Vagina (tissue), 2 donors: Measurements from ENCODE around the gene RUVBL2. TPM values are rescaled to one million over a fixed set of nuclear protein-coding genes. Genes with fewer than 3 reads are reported as not detected.

ENCODE experiments used
- DNase-seq, 2 donors: peaks; one replicate each; pipeline ENCODE4 v3.0.0-alpha.2; 2017; ENCODE audit errors: extremely low spot score in 2 of 2
- H3K27ac ChIP-seq: fragments of 200-600 bp; sonication (generic); one replicate; pipeline ENCODE4 v1.5.1; 2019
- H3K27me3 ChIP-seq: fragments of 200-600 bp; sonication (generic); one replicate; pipeline ENCODE4 v1.5.1; 2019
- H3K36me3 ChIP-seq, 2 donors: fragments of 200-600 bp; sonication (generic); one replicate each; pipeline ENCODE4 v1.5.1; 2017 to 2019
- H3K4me1 ChIP-seq: fragments of 200-600 bp; sonication (generic); one replicate; pipeline ENCODE4 v1.5.1; 2019
- H3K4me3 ChIP-seq, 2 donors: fragments of 200-600 bp; sonication (generic); 1 replicate in 1 of 2; 2 replicates in 1 of 2; pipeline ENCODE4 v1.5.1; 2016 to 2019
- H3K9me3 ChIP-seq: fragments of 200-600 bp; sonication (generic); one replicate; pipeline ENCODE4 v1.5.1; 2019
- CTCF ChIP-seq, 3 experiments: fragments of 450-650 bp in 2 of 3; fragments of 200-600 bp in 1 of 3; sonication (generic) in 1 of 3; IDR thresholded peaks; one replicate each; pipeline ENCODE4 v1.5.1; 2017 to 2019; ENCODE audit warnings: antibody characterized with exemption in 3 of 3, mild to moderate bottlenecking in 2 of 3, moderate library complexity in 2 of 3
- POLR2A ChIP-seq, 2 donors: fragments of 450-650 bp; IDR thresholded peaks; one replicate each; pipeline ENCODE4 v1.6.1; 2017; ENCODE audit warnings: antibody characterized with exemption in 2 of 2, mild to moderate bottlenecking in 2 of 2, moderate library complexity in 2 of 2
- POLR2AphosphoS5 ChIP-seq, 2 donors: sonication (generic); formaldehyde crosslinking; IDR thresholded peaks; one replicate each; pipeline ENCODE4 v1.9.0; 2017; ENCODE audit warnings: antibody characterized with exemption in 2 of 2, mild to moderate bottlenecking in 2 of 2, low read depth in 1 of 2; ENCODE audit not compliant: insufficient read depth in 1 of 2
- intact Hi-C: fragments of 100-400 bp; cut with DNase I; formaldehyde crosslinking; loops from one replicate; pipeline ENCODE4 v1.15.1; 2023
- total RNA-seq: library from RNA; depleted of rRNA; stranded (reverse); fragments of >200 nt; gene quantifications from one replicate; pipeline ENCODE4 v1.2.3, GENCODE V29; 2016

Gene RUVBL2
- total RNA-seq, 1 donor from 2014 or later: 100 TPM

GRCh38 chr19:48963371-48964204 is 30.1 kb upstream of the RUVBL2 start:
- no peaks in the 10 kb centered on the region for H3K27me3 ChIP-seq
- TF ChIP-seq CTCF (IDR thresholded peaks at IDR 0.05) (no peak), POLR2AphosphoS5 (IDR thresholded peaks at IDR 0.05; ENCODE audit: insufficient read depth in 1 of 2, low read depth in 1 of 2) (peak; percentile 81 to 94), POLR2A (IDR thresholded peaks at IDR 0.05) (peak in 1 of 2 donors; percentile 51)
- intact Hi-C loops: loop anchor here (10.0 kb wide), 2 partner anchors 89 to 329 kb away; partner anchors contain the start of genes DBP and PPP1R15A
- DNase-seq: peak in 1 of 2 donors; percentile 93
- peaks cover 0 to 8% of the 10 kb centered on the region in 2 donors for H3K36me3 ChIP-seq
- peak overlapping the region; percentile 72 to 87 for H3K4me3 ChIP-seq
- H3K27ac ChIP-seq: peak overlapping the region; percentile 96
- H3K9me3 ChIP-seq: no peaks in the 10 kb centered on the region
- H3K4me1 ChIP-seq: peaks cover 49% of the 10 kb centered on the region

DNA sequence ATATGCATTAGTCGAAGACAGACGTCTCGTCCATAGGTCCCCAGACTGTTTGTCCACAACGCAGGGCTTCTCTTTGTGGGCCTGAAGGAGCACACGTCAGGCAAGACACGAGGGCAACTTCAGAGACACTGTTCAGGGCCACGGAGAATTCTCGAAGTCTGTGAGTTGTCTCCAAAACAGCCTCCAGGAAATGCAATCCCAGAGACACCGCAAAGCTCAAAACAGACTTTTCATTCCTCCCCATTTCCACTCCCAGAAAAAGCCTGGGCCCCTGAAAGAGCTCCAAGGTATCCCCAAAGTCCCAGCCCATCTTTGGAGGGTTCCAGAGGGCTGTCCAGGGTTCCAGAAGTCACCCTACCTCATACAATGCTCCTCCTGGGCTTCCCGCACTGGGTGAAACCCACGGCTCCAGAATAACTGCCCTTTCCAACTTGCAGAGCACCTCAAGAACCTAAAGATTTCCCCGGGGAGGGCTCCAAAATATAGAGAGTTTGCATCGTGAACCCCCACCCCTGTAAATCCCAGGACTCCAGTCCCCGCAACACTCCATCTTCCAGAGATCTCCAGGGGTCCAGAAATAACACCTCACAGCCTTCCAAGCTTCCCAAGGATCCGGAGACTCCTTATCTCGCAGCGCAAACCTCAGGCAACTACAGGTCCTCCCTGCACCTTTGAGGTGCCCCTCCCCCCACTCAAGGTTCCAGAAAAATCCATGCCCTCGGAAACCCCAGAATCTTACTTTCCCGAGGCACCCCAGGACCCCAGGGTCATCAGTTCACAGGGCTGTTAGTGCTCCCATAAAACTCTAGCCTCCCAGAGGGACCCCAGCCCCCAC is 29.3 kb upstream of the RUVBL2 start:
- Histone ChIP-seq H3K9me3 (no peaks in the 10 kb centered on the region), H3K27ac (peak overlapping the region; percentile 96), H3K4me3 (peak overlapping the region; percentile 72 to 87), H3K4me1 (peaks cover 49% of the 10 kb centered on the region), H3K36me3 (peaks cover 0 to 16% of the 10 kb centered on the region in 2 donors), H3K27me3 (no peaks in the 10 kb centered on the region)
- intact Hi-C loops: loop anchor here (10.0 kb wide), 2 partner anchors 90 to 330 kb away; partner anchors contain the start of genes DBP and PPP1R15A
- peak in 1 of 2 donors; percentile 89 for DNase-seq
- TF ChIP-seq POLR2AphosphoS5 (IDR thresholded peaks at IDR 0.05; ENCODE audit: insufficient read depth in 1 of 2, low read depth in 1 of 2): no peak
- no peak for TF ChIP-seq CTCF (IDR thresholded peaks at IDR 0.05)
- no peak for TF ChIP-seq POLR2A (IDR thresholded peaks at IDR 0.05)

- Histone ChIP-seq H3K36me3 (peaks cover 0 to 24% of the 10 kb centered on the region in 2 donors), H3K9me3 (no peaks in the 10 kb centered on the region), H3K4me1 (peaks cover 49% of the 10 kb centered on the region), H3K4me3 (peak within 1 kb of the TSS; percentile 72 to 87), H3K27me3 (no peaks in the 10 kb centered on the region), H3K27ac (peak within 1 kb of the TSS; percentile 96)
- peak in 1 of 2 donors; percentile 99 for DNase-seq
- TF ChIP-seq POLR2A (IDR thresholded peaks at IDR 0.05) (peak; percentile 43 to 100), POLR2AphosphoS5 (IDR thresholded peaks at IDR 0.05; ENCODE audit: insufficient read depth in 1 of 2, low read depth in 1 of 2) (peak; percentile 78 to 100), CTCF (IDR thresholded peaks at IDR 0.05) (no peak)
- intact Hi-C loops: loop anchor here (10.0 kb wide), 2 partner anchors 90 to 330 kb away; partner anchors contain the start of genes DBP and PPP1R15A
These were observed 28.5 kb upstream of the RUVBL2 start, which contains the start of gene FTL for GRCh38 chr19:48965040-48965805. FTL (plus strand) TSS chr19:48965309; CDS start chr19:48965508, 199 bp downstream.

DNA sequence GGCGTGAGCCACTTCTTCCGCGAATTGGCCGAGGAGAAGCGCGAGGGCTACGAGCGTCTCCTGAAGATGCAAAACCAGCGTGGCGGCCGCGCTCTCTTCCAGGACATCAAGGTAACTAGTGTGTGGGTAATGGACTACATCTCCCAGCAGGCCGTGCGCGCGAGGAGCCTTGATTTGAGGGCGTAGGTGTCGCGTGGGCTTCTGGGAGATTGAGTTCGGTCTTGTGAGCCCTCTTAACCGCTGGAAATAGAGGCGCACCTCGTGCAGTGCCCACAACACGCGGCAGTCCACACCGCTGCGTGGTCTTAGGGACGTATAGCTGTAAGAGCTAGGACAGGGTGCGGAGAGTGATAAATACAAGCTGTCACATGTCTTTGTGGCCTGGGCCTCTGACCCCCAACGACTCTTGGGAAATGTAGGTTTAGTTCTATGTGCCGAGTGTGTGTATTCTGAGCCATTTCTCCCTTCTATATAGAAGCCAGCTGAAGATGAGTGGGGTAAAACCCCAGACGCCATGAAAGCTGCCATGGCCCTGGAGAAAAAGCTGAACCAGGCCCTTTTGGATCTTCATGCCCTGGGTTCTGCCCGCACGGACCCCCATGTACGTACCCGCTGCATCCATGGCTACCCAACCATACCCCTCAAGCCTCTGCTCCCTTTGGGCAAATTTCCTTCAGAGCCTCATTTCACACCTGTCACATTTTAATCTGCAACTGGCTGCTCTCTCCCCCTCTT is 27.7 kb upstream of the RUVBL2 start:
- Histone ChIP-seq H3K4me3 (peak overlapping the region; percentile 72 to 87), H3K27me3 (no peaks in the 10 kb centered on the region), H3K27ac (peak overlapping the region; percentile 96), H3K9me3 (no peaks in the 10 kb centered on the region), H3K36me3 (peaks cover 0 to 30% of the 10 kb centered on the region in 2 donors), H3K4me1 (peaks cover 49% of the 10 kb centered on the region)
- DNase-seq: no peak
- TF ChIP-seq POLR2AphosphoS5 (IDR thresholded peaks at IDR 0.05; ENCODE audit: insufficient read depth in 1 of 2, low read depth in 1 of 2): peak in 1 of 2 donors; percentile 86
- TF ChIP-seq CTCF (IDR thresholded peaks at IDR 0.05): no peak
- intact Hi-C loops: loop anchor here (10.0 kb wide), 2 partner anchors 91 to 331 kb away; partner anchors contain the start of genes DBP and PPP1R15A
